ENCODE measurements around the gene PTPRS. TPM values are rescaled to one million over a fixed set of nuclear protein-coding genes. Genes with fewer than 3 reads are reported as not detected.

Gene PTPRS
- total and polyA plus RNA-seq, 2 donors (not counting 3 experiments of a cell fraction or from before 2014, with no cell fraction given) = 10.1 to 16.1 TPM

DNA sequence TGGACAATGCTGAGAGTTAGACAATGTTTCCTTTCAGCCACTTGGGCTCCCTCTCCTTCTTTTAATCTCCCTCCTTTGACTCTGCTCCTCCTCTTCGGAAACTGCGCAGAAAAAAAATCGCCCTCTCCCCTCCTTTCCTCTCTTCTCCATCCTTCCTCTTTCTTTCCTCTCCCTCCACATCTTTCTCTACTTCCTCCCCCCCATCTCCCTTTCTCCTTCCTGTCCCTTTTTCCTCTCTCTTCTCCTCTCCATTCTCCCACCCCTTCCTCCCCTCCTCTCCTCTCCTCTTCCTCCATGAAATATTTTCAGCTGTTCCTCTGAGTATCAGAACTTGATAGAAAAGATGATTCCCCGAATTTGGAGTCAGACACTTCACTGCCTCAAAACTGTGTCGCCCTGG is 15.1 kb upstream of the PTPRS start:
- ChIA-PET POLR2A (no interaction called here), CTCF (no interaction called here)
- Histone ChIP-seq H2AFZ (ENCODE audit: low read depth, low read length) (no peak overlapping the region), H3K9me1 (replicated peaks; ENCODE audit: control insufficient read depth, extremely low read depth, insufficient read depth, low read length) (no peaks in the 10 kb centered on the region), H3K9me3 (replicated peaks; ENCODE audit: control insufficient read depth, insufficient read depth, low read length) (no peaks in the 10 kb centered on the region), H3K4me3 (replicated peaks in 1 of 3; ENCODE audit: insufficient read depth in 1 of 3, low read depth in 1 of 3, low read length in 3 of 3) (no peak overlapping the region), H3K4me2 (ENCODE audit: insufficient read depth, low read length) (no peak overlapping the region), H3K36me3 (ENCODE audit: control insufficient read depth in 2 of 2, extremely low read depth in 1 of 2, insufficient read depth in 2 of 2, low read length in 2 of 2) (no peaks in the 10 kb centered on the region), H3K4me1 (ENCODE audit: control insufficient read depth, extremely low read depth, insufficient read depth, low read length) (no peaks in the 10 kb centered on the region), H3K27me3 (ENCODE audit: control insufficient read depth in 2 of 2, insufficient read depth in 2 of 2, low read length in 2 of 2) (no peaks in the 10 kb centered on the region), H3K79me2 (ENCODE audit: control insufficient read depth, insufficient read depth, low read length) (no peaks in the 10 kb centered on the region), H3K27ac (ENCODE audit: insufficient read depth, low read depth, low read length) (no peak overlapping the region), H3K9ac (replicated peaks; ENCODE audit: extremely low read depth, insufficient read depth, low read length) (no peak overlapping the region), H4K20me1 (replicated peaks; ENCODE audit: control insufficient read depth, extremely low read depth, insufficient read depth, low read length) (no peaks in the 10 kb centered on the region)
- DNase-seq (ENCODE audit: low read depth, low spot score) (no peak), FAIRE-seq (no peak)
- BruUV-seq (replicated peaks) = no TSS peak
- dilution Hi-C loops (cut with MboI; ENCODE audit: extremely low pct_ligation_motif_present, low sequenced_read_pairs) = loop anchor here (25.0 kb wide), 1 partner anchor 132 kb away; no protein-coding TSS in a partner anchor
- no peak for TF ChIP-seq POLR2A (IDR thresholded peaks at IDR 0.05; ENCODE audit: low read depth, low read length)
- TF ChIP-seq, protein P1, sequence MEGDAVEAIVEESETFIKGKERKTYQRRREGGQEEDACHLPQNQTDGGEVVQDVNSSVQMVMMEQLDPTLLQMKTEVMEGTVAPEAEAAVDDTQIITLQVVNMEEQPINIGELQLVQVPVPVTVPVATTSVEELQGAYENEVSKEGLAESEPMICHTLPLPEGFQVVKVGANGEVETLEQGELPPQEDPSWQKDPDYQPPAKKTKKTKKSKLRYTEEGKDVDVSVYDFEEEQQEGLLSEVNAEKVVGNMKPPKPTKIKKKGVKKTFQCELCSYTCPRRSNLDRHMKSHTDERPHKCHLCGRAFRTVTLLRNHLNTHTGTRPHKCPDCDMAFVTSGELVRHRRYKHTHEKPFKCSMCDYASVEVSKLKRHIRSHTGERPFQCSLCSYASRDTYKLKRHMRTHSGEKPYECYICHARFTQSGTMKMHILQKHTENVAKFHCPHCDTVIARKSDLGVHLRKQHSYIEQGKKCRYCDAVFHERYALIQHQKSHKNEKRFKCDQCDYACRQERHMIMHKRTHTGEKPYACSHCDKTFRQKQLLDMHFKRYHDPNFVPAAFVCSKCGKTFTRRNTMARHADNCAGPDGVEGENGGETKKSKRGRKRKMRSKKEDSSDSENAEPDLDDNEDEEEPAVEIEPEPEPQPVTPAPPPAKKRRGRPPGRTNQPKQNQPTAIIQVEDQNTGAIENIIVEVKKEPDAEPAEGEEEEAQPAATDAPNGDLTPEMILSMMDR (IDR thresholded peaks at IDR 0.05; ENCODE audit: extremely low read depth in 1 of 2, insufficient read depth in 1 of 2, low read depth in 1 of 2, low read length in 2 of 2) = no peak
- no peak for TF ChIP-seq FOS (IDR thresholded peaks at IDR 0.05; ENCODE audit: borderline replicate concordance, insufficient read depth, low read length)
- TF ChIP-seq POLR2AphosphoS5 (IDR thresholded peaks at IDR 0.05; ENCODE audit: insufficient read depth, low read depth, low read length) = no peak
- no peak for TF ChIP-seq JUN (IDR thresholded peaks at IDR 0.05; ENCODE audit: borderline replicate concordance, insufficient read depth, insufficient read length, low read depth)
- TF ChIP-seq, protein P2, sequence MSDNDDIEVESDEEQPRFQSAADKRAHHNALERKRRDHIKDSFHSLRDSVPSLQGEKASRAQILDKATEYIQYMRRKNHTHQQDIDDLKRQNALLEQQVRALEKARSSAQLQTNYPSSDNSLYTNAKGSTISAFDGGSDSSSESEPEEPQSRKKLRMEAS (IDR thresholded peaks at IDR 0.05; ENCODE audit: insufficient read depth, insufficient read length) = no peak
- TF ChIP-seq MYC (IDR thresholded peaks at IDR 0.05; ENCODE audit: low read depth, low read length) = no peak
- no peak for TF ChIP-seq GATA2 (IDR thresholded peaks at IDR 0.05; ENCODE audit: insufficient read depth, insufficient read length, low read depth, low read length)
- TF ChIP-seq EZH2 (IDR thresholded peaks at IDR 0.05; ENCODE audit: borderline replicate concordance, low read depth, low read length, severe bottlenecking) = no peak
- intact Hi-C loops (cut with micrococcal nuclease) = no loop called here

All from endothelial cell of umbilical vein (primary cell).